Stomach smooth muscle (tissue), 2 donors: ENCODE results near the gene FOXF1.

ENCODE experiments used
- H3K27ac ChIP-seq: one replicate; pipeline ENCODE4 v1.7.0; 2013; ENCODE audit warnings: mild to moderate bottlenecking, low read length, inconsistent platforms
- H3K27me3 ChIP-seq, 2 donors: one replicate each; pipeline ENCODE4 v1.7.0; 2013; ENCODE audit warnings: low read length in 2 of 2; ENCODE audit not compliant: insufficient read depth in 2 of 2, control insufficient read depth in 1 of 2
- H3K36me3 ChIP-seq, 2 donors: one replicate each; pipeline ENCODE4 v1.7.0; 2013; ENCODE audit warnings: low read length in 2 of 2; ENCODE audit not compliant: control insufficient read depth in 2 of 2, insufficient read depth in 2 of 2
- H3K4me1 ChIP-seq: one replicate; pipeline ENCODE4 v1.7.0; 2013; ENCODE audit warnings: low read length; ENCODE audit not compliant: control insufficient read depth, insufficient read depth
- H3K4me3 ChIP-seq, 2 donors: one replicate each; pipeline ENCODE4 v1.7.0; 2013; ENCODE audit warnings: low read length in 2 of 2
- H3K9ac ChIP-seq, 2 donors: one replicate each; pipeline ENCODE4 v1.7.0; 2013; ENCODE audit warnings: low read length in 2 of 2, mild to moderate bottlenecking in 1 of 2
- H3K9me3 ChIP-seq, 2 donors: one replicate each; pipeline ENCODE4 v1.7.0; 2013; ENCODE audit warnings: low read length in 2 of 2; ENCODE audit not compliant: control insufficient read depth in 2 of 2
- donor health status: healthy.
- donor health status: Pancreatic carcinoma.

The FOXF1 gene

GRCh38 chr16:86492267-86492960 is 17.9 kb upstream of the FOXF1 start:
- Histone ChIP-seq H3K27ac (peak overlapping the region; percentile 99), H3K27me3 (peaks cover 0 to 2% of the 10 kb centered on the region in 2 donors), H3K4me1 (peaks cover 65% of the 10 kb centered on the region), H3K4me3 (peak overlapping the region in 1 of 2 donors; percentile 86), H3K9ac (peak overlapping the region in 1 of 2 donors; percentile 100), H3K36me3 (peaks cover 17% of the 10 kb centered on the region in 2 donors), H3K9me3 (no peaks in the 10 kb centered on the region)

- peak overlapping the region; percentile 79 to 86 for H3K4me3 ChIP-seq
- peak overlapping the region; percentile 92 to 100 for H3K9ac ChIP-seq
- peaks cover 59% of the 10 kb centered on the region for H3K4me1 ChIP-seq
- no peaks in the 10 kb centered on the region for H3K9me3 ChIP-seq
- peak overlapping the region; percentile 99 for H3K27ac ChIP-seq
- peaks cover 14 to 17% of the 10 kb centered on the region in 2 donors for H3K36me3 ChIP-seq
- H3K27me3 ChIP-seq: peaks cover 0 to 2% of the 10 kb centered on the region in 2 donors
Measured at GRCh38 chr16:86492961-86493629, 17.2 kb upstream of the FOXF1 start.

GRCh38 chr16:86494039-86494564 is 16.2 kb upstream of the FOXF1 start:
- Histone ChIP-seq H3K4me1 (peaks cover 61% of the 10 kb centered on the region), H3K9ac (peak overlapping the region; percentile 92 to 100), H3K36me3 (peaks cover 10 to 13% of the 10 kb centered on the region in 2 donors), H3K27me3 (peaks cover 0 to 2% of the 10 kb centered on the region in 2 donors), H3K9me3 (no peaks in the 10 kb centered on the region), H3K27ac (peak overlapping the region; percentile 99), H3K4me3 (peak overlapping the region; percentile 79 to 86)

- Histone ChIP-seq H3K4me3 (peak overlapping the region; percentile 79 to 86), H3K27ac (peak overlapping the region; percentile 99), H3K27me3 (peaks cover 0 to 2% of the 10 kb centered on the region in 2 donors), H3K9me3 (no peaks in the 10 kb centered on the region), H3K36me3 (peaks cover 6 to 7% of the 10 kb centered on the region in 2 donors), H3K4me1 (peaks cover 61% of the 10 kb centered on the region), H3K9ac (peak overlapping the region; percentile 92 to 100)
Measured at GRCh38 chr16:86494565-86495356, 15.6 kb upstream of the FOXF1 start.

- peaks cover 0 to 2% of the 10 kb centered on the region in 2 donors for H3K27me3 ChIP-seq
- peaks cover under 1 to 1% of the 10 kb centered on the region in 2 donors for H3K36me3 ChIP-seq
- H3K4me1 ChIP-seq: peaks cover 64% of the 10 kb centered on the region
- H3K4me3 ChIP-seq: peak overlapping the region; percentile 79 to 86
- no peaks in the 10 kb centered on the region for H3K9me3 ChIP-seq
- H3K27ac ChIP-seq: peak overlapping the region; percentile 99
- H3K9ac ChIP-seq: peak overlapping the region; percentile 92 to 100
Measured at GRCh38 chr16:86495357-86495701, 15.0 kb upstream of the FOXF1 start.

GRCh38 chr16:86495756-86496261 is 14.5 kb upstream of the FOXF1 start:
- peak overlapping the region; percentile 99 for H3K27ac ChIP-seq

GRCh38 chr16:86496262-86496928 is 13.9 kb upstream of the FOXF1 start:
- Histone ChIP-seq H3K27ac (peak overlapping the region; percentile 99), H3K9ac (peak overlapping the region; percentile 92 to 100), H3K36me3 (no peaks in the 10 kb centered on the region), H3K4me1 (peaks cover 65% of the 10 kb centered on the region), H3K27me3 (peaks cover 2 to 3% of the 10 kb centered on the region in 2 donors), H3K9me3 (no peaks in the 10 kb centered on the region), H3K4me3 (peak overlapping the region; percentile 79 to 86)

More at GRCh38 chr16:86495756-86496261, 14.5 kb upstream of the FOXF1 start:
- H3K36me3 ChIP-seq: no peaks in the 10 kb centered on the region
- peak overlapping the region; percentile 79 to 86 for H3K4me3 ChIP-seq
- no peaks in the 10 kb centered on the region for H3K9me3 ChIP-seq
- peaks cover 2 to 3% of the 10 kb centered on the region in 2 donors for H3K27me3 ChIP-seq
- peaks cover 65% of the 10 kb centered on the region for H3K4me1 ChIP-seq
- H3K9ac ChIP-seq: peak overlapping the region; percentile 92 to 100

GRCh38 chr16:86496929-86497461 is 13.3 kb upstream of the FOXF1 start:
- H3K9ac ChIP-seq: peak overlapping the region; percentile 92 to 100
- peak overlapping the region; percentile 99 for H3K27ac ChIP-seq
- H3K4me3 ChIP-seq: peak overlapping the region; percentile 79 to 86
- peaks cover 65% of the 10 kb centered on the region for H3K4me1 ChIP-seq
- no peaks in the 10 kb centered on the region for H3K36me3 ChIP-seq
- H3K9me3 ChIP-seq: no peaks in the 10 kb centered on the region
- H3K27me3 ChIP-seq: peaks cover 2 to 3% of the 10 kb centered on the region in 2 donors

- H3K9me3 ChIP-seq: no peaks in the 10 kb centered on the region
- H3K27ac ChIP-seq: peak overlapping the region; percentile 99
- H3K27me3 ChIP-seq: peaks cover 2 to 3% of the 10 kb centered on the region in 2 donors
- no peaks in the 10 kb centered on the region for H3K36me3 ChIP-seq
- H3K4me1 ChIP-seq: peaks cover 65% of the 10 kb centered on the region
- peak overlapping the region; percentile 73 to 86 for H3K4me3 ChIP-seq
- H3K9ac ChIP-seq: peak overlapping the region; percentile 92 to 100
Measured at GRCh38 chr16:86497551-86498021, 12.7 kb upstream of the FOXF1 start.
